Measurements from ENCODE around the gene EFNA4.
"Not testable (repeated sequence)": the region's sequence is repeated elsewhere in the genome, so short reads cannot be mapped to it uniquely, and the experiment has no call there.

The EFNA4 gene

DNA sequence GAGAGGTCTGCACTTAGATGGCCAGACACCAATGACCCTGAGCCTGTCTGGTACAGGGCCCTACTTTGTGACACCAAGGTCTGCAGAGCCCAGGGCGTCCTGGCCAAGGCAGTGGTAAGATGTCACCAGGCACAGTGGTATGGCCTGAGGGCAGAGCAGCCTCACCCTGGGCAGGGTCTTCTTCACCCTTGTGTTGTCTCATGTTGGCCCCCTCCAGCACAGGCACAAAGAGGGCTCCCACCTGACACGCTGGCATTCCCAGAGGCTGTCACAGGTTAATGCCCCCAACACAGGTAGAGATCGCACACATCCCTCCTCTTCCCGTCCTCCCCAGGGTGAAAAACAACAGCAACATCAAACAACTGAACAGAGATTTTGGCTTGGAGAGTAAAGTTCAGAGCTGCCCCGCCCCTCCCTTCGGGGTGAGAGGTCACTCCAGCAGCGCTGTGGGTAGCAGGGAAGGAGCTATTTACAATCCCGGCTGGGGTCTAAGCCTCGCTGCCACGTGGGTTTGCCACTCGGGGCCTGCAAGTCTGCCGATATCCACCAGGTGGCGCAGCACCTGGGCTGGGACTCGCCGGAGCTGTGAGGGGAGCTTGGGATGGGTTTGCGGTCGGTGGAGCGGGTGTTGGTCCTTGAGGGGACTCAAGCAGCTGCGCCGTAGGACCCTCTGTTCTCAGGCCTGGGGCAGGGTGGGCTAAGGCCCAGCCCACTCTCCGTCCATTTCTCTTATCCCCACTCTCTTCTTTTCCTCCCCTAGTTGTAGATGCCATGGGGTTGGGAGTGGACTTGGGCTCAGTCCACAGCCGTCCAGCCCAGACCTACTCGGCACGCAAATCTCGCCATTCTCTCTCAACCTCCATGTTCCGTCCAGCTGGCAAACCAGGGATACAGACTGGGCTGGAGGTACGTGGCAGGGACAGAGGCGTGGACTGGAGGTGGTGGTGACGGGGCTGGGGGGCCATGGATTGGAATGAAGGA is 27.8 kb downstream of the EFNA4 start:
- peak; percentile 88 to 89 for DNase-seq

DNA sequence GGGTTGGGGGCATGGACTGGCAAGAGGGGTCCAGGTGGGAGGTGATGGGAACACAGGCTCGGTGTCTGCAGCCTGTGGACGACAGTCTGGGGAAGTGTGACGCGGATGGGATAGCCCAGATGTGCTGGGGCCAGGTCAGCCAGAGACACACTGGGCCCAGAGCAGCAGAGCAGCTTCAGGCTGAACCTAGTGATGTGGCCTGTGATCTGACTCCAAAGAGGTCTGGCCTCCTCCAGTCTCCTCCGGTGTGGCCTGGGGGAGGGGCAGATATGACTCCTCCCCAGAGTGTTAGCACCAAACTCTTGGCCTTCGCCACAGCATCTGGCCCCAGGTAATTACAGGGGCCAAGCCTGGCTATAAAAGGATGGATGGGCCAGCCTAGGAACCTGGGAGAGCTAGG is 28.6 kb downstream of the EFNA4 start:
- no peak for DNase-seq

DNA sequence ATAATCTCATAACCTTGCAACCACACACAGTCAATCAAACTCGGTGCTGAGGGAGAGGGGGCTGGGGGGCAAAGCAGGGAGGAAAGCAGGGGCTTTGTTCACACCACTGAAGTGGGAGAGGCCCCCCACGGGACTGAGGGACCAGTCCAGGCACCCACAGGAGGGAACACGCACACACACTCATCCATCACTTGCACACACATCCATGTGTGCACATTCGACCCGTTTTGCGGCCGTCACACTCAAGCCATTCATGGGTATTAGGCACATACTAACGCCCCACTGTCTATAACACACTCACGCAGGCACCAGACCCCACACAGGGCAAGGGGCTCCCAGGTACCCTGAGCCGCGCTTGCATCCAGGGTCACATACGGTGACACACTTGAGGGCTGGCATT is 29.1 kb downstream of the EFNA4 start:
- DNase-seq = no peak

DNA sequence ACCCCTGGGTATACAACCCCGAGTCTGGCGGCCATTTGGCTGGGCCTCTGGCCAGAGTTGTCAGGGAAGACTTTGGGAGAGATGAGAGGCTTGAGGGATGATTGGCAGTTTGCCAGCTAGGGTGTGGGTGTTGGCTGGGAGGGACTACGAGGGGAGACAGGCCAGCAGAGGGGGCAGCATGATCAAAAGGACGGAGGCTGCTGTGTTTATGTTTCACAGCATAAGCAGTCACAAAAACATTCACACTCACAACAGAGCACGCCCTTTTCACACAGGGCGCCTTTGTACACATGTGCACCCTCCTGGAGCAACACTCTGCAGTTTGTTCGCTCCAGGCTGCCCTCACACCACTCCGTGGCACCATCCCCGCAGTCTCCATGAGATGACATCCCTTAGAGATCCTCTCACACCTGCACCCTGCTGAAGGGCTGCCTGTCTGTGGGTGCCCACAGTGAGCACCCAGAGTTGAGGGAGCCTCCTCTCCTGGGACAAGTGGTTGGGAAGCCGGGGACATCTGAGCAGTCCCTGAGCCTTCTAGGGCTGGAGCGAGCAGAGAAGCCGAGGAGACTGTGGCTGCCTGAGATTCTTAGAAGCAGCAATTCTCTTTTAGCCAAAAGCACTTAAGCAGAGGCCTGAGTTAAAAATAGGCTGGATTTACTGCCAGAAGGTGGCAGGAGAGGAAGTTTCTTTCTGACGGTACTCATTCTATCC is 30.5 kb downstream of the EFNA4 start:
- no peak for DNase-seq

DNA sequence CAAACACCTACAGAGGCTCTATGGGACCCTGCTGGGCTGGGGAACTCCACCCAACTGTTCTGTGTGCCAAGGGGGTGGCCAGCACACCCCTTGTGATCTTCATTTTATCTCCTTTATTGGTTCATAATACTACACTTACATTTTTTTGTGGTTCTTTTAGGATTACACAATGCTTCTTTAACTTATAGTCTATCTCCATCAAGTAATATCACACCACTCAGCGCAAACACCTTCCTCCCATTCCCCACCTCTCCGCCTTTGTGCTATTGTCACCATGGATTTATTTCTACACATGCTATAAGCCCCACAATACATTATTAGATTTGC is 31.0 kb downstream of the EFNA4 start:
- DNase-seq = no peak

DNA sequence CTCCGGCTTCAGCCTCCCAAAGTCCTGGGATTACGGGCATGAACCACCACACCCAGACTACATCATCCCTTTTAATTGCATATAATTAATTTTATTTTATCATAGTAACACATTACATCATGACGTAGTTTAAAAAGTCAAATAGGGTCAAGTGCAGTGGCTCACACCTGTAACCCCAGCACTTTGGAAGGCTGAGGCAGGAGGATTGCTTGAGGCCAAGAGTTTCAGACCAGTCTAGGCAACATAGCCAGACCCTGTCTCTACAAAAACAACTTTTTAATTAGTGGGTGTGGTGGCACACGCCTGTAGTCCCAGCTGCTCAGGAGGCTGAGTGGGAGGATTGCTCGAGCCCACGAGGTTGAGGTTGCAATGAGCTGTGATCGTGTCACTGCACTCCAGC is 35.8 kb downstream of the EFNA4 start:
- no peak for DNase-seq

DNA sequence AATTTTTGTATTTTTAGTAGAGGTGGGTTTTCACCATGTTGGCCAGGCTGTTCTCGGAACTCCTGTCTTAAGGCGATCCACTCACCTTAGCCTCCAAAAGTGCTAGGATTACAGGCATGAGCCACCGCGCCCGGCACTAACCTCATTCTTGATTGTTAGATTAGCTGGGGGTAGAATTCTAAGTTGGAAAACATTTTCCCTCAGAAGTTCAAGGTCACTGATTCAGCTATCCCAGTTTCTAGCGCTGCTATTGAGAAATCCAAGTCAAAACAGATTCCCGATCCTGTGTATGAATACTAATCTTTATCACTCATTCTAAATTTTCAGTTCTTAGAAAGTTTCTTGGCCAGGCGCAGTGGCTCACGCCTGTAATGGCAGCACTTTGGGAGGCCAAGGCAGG is 39.8 kb downstream of the EFNA4 start:
- DNase-seq = no peak

DNA sequence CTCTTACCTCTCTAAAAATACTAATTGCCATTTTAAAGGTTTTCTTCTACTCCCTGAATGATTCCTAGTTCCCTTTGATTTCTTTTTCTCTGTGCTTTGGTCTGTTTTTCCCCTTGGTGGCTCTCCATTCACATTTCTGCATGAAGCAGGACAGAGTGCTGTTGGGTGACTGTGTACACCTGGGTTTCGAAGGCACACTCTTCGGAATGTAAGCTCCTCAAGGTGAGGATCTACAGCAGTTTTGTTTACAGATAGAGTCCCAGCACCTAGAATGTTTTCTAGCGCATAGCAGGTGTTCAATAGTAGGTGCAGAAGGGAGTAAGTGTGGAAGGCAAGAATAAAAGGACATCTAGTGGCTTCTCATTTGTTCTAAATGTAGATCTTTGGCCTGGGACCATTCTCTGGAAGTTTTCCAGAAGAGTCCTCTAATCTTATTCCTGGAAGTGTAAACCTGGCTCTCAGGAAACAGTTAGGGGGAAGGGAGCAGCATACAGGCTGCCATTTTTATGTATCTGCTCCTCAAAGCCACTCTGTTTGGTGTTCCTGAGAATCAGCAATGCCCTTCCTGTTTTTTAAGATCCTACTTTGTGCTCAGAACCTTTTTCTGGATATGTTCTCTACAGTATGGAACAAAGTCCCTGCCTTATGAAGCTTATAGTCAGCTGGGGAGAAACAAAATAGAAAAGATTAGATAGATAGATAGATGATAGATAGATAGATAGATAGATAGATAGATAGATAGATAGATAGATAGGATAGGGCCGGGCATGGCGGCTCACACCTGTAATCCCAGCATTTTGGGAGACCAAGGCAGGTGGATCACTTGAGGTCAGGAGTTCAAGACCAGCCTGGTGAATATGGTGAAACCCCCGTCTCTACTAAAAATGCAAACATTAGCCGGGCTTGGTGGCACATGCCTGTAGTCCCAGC is 41.3 kb downstream of the EFNA4 start:
- no peak for DNase-seq

DNA sequence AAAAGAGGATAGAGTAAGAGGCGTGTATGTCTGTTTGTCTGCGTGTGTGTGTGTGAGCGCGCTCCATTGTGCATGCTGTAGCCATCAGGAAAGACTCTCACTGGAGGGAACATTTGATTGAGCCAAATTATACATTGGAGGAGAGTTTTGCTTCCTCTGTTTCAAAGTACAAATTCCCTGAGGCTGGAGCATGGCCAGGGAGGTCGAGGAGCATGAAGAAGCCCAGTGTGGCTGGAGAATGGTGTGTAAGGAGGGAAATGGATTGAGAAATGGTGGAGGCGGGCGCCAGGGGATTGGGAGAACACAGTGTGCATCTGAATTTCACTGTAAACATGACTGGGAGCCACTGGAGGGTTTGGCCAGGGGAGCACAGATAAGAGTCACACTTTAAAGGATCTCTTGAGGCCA is 42.1 kb downstream of the EFNA4 start:
- DNase-seq = no peak

DNA sequence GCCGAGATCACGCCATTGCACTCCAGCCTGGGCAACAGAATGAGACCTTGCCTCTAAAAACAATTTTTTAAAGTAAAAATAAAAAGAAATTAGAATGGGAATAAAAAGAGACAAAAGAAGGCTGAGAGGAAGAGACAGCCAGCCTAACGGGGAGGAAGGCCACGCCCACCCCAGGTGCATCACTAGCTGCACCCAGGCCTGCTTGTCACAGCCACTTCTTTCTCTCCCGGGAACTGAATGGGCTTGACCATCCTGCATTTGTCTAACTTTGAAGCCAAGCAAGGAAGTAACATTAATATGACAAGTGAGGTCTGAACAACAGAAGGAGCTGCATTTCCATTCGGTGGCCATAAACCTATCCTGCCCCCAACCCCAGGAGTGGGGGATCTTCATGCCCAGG is 43.3 kb downstream of the EFNA4 start:
- no peak for DNase-seq

DNA sequence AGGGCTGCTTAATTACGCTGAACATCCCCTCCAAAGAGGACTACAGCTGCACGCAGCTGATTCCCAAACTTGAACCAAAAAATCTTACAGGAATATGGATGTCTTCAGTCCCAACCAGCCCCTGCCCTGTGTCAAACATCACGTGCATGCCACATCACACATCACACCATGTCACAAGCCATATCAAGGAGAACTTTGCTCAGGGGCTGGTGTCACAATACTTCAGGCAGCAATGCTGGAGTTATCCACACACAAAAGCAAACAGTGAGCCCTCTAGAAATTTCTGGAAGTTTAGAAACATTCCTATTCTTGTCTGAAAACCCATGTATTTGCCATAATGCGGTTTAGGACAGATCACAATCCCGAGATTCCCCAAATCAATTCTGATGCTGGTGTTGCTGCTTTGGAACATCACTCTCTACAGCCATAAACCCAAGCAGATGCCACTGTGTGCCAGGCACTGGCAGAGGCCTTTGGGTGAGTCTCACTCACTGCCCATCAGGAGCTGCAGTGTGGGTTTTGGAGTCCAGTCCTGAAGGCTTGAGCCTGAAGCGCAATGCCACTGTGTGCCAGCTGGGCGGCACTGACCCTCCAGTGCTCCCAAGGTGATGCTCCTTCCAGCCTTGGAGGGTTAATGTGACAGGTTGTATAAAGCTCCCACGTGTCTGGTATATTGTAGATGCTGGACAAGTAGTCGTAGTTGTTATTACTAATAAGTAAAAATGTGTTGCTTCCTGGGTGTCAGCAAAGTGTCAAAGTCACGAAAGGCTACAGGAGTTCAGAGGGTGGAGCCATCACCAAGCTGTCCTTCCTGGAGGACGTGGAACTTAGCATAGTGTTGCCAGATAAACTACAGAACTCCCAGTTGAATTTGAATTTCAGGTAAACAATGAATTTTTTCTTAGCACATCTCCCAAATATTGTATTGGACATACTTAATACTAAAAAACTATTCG is 44.0 kb downstream of the EFNA4 start:
- no peak for DNase-seq

DNA sequence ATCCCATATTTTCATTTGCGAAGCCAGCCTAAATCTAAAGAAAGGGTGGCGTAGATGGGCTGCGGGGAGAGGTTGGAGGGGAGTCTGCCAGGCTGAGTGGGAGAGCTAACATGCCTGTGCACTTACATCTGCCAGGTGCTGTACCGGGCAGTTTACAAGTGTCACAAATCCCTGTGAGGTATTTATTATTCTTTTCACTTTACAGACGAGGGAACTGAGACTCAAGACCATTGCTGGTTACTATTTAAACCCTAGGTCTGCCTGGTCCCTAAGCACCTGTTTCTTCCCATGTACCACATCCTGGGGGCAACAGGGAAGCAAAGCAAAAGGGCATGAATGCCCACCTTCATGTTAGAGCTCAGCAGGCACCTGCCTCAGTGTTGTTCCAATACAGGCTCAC is 44.8 kb downstream of the EFNA4 start:
- no peak for DNase-seq

DNA sequence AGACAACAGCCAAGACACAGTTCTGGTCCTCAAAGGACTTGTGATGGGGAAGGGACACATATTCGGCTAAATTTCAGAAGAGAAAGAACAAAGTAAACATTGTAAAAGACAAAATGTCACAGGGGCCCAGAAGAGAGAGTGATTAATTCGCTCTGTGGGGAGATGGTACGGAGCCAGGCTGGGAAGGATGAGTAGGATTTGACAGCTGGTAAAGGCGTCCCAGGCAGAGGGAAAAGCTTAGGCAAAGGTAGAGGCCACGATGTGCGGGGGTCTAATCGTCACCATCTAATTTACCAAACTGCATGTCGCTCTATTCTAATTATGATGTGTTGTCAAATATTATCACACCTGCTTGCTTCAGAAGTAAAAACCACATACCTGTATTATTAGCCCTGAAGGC is 46.8 kb downstream of the EFNA4 start:
- no peak for DNase-seq

DNA sequence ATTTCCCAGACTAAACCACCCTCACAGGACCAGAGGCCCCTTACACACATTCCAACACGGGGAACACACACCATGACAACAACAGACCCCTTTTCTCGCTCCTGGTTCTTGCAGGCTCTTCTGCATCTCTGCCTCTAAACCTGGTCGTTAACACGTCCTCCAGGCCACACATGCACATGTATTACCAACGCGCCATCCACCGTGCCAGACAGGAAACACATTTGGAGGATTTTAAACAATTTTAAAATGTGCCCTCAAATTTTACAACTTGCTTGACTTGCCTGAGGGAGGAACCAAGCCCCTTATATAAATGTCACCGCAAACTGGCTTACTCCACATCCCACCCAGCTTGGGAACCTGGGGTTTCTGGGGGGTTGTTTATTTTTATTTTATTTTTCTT is 47.3 kb downstream of the EFNA4 start:
- DNase-seq = no peak

DNA sequence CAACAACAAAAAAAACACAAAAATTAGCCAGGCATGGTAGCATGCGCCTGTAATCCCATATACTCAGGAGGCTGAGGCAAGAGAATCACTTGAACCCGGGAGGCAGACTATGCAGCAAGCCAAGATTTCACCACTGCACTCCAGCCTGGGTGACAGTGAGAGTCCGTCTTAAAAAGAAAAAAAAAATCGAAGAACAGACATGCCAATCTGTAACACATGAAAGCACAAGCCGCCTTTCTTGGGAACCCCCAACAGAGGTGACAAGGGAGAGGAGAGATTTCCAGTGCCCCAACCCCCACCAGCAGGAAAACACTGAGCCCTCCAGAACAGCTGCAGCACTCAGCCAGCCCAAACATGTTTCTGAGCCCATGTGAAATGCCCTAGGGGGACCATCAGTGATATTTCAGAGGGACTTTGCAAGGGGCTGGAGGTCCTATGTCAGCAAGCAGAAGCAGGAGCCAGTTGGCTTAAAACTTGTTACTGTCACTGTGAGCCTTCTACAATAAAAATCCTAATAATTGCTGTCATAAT is 50.0 kb downstream of the EFNA4 start:
- DNase-seq = no peak

DNA sequence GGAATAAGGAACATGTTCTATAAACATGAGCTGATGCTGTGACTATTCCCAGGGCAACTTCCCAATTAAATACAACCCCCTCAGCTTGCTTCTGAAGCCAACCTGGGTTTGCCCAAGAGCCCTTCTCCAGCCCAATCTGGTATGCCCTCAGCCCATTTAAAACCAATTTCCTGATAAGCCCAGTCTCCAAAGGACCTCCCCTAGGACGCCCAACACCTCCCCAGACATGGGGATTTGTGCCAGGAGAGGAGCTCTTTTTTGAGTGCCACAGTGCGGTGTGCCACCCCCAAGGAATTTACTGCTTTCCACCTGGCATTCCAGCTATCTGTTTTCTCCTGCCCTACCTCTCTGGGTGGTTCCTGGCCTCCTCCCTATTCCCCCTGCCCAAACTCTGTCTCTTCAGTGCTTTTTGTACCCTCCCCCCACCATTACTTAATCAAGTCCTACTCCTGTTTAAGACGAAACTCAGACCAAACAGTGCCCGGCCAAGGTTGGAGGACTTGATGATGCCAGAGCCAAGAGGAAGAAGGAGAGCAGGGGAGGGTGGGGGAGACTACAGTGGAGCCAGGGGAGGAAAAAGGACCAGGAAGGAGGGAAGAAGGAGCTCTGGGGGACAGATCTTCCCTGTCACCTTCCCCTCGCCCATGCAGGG is 52.7 kb downstream of the EFNA4 start:
- DNase-seq = no peak

DNA sequence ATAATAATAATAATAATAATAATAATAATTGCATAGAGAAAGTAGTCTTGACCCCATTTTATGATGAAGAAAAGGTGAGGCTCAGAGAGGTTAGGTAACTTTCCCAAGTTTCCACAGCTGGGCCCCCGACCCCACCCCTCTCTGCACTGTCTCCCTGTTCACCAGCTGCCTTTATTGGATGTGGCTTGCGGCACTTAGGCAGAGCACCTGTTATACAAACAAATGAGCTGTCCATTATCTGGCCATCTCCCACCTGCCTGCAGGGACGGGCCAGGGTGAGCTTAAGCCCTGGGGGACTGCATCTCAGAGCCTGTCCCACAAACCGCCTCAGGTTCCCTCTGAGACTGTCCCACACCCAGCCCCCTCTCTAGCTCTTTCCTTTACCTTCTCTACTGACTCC is 54.1 kb downstream of the EFNA4 start:
- DNase-seq = no peak

DNA sequence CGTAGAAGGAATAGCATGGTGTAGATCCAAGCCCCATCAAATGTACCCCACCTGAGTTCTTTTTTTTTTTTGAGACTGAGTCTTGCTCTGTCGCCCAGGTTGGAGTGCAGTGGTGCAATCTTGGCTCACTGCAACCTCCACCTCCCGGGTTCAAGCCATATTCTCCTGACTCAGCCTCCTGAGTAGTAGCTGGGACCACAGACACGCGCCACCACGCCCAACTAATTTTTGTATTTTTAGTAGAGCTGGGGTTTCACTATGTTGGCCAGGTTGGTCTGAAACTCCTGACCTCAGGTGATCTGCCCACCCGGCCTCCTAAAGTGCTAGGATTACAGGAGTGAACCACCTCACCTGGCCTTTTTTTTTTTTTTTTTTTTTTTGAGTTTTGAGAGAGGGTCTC is 54.5 kb downstream of the EFNA4 start:
- not testable (repeated sequence) for DNase-seq

Data from stimulated activated CD4-positive, alpha-beta T cell treated with anti-CD3 and anti-CD28 coated beads, Interleukin-2, amount 100 ng/mL, for 48 hours (primary cell).